ENCODE results near the gene SERP1. TPM values are rescaled to one million over a fixed set of nuclear protein-coding genes. Genes with fewer than 3 reads are reported as not detected.
"Not testable (repeated sequence)": the region's sequence is repeated elsewhere in the genome, so short reads cannot be mapped to it uniquely, and the experiment has no call there.

Gene SERP1
- total RNA-seq, 4 donors from 2014 or later: 155 to 282 (median 197) TPM

- intact Hi-C loops (cut with DNase I; ENCODE audit: low total_unique reads): loop anchor here (10.0 kb wide), 1 partner anchor 235 kb away; no protein-coding TSS in a partner anchor
Measured at GRCh38 chr3:150509780-150510179, 36.5 kb downstream of the SERP1 start.

GRCh38 chr3:150508401-150508800, 37.9 kb downstream of the SERP1 start:
- no peak for DNase-seq (ENCODE audit: low spot score in 2 of 2)
- intact Hi-C loops (cut with DNase I; ENCODE audit: low total_unique reads): loop anchor here (10.0 kb wide), 1 partner anchor 234 kb away; no protein-coding TSS in a partner anchor
- no peak overlapping the region for H3K4me3 ChIP-seq (ENCODE audit: low read depth, poor library complexity, severe bottlenecking)
- TF ChIP-seq POLR2A (IDR thresholded peaks at IDR 0.05): no peak
- TF ChIP-seq, protein P1, sequence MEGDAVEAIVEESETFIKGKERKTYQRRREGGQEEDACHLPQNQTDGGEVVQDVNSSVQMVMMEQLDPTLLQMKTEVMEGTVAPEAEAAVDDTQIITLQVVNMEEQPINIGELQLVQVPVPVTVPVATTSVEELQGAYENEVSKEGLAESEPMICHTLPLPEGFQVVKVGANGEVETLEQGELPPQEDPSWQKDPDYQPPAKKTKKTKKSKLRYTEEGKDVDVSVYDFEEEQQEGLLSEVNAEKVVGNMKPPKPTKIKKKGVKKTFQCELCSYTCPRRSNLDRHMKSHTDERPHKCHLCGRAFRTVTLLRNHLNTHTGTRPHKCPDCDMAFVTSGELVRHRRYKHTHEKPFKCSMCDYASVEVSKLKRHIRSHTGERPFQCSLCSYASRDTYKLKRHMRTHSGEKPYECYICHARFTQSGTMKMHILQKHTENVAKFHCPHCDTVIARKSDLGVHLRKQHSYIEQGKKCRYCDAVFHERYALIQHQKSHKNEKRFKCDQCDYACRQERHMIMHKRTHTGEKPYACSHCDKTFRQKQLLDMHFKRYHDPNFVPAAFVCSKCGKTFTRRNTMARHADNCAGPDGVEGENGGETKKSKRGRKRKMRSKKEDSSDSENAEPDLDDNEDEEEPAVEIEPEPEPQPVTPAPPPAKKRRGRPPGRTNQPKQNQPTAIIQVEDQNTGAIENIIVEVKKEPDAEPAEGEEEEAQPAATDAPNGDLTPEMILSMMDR (IDR thresholded peaks at IDR 0.05): no peak

More at GRCh38 chr3:150509780-150510179, 36.5 kb downstream of the SERP1 start:
- no peak for DNase-seq (ENCODE audit: low spot score in 2 of 2)
- H3K4me3 ChIP-seq (ENCODE audit: low read depth, poor library complexity, severe bottlenecking): no peak overlapping the region
- 95 to 98% methylated on average over 2 of the region's 2 CpGs for WGBS, 2 donors
- TF ChIP-seq, protein P1 (IDR thresholded peaks at IDR 0.05): no peak
- no peak for TF ChIP-seq POLR2A (IDR thresholded peaks at IDR 0.05)

DNA sequence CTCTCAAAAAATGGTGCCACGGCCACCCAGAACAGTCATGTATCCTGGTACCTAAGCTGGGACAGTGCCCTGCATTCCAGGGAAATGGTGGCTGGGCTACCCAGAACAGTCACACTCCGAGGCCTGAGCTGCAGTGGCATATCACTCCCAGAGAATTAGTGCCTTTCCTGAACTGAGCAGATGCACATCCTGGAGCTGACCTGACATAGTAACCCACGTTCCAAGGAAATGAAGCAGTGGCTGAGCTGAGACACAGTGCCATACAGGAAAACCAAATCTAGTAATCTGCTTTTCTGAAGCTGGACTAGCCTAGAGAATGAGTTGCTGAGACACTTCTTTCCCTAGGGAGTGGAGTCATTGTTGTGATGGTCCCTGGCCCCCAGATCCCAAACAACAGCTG, 41.8 kb downstream of the SERP1 start:
- intact Hi-C loops (cut with DNase I; ENCODE audit: low total_unique reads): loop anchor here (10.0 kb wide), 1 partner anchor 230 kb away; no protein-coding TSS in a partner anchor
- 79 to 90% methylated on average over 3 of the region's 3 CpGs for WGBS, 2 donors
- TF ChIP-seq POLR2A (IDR thresholded peaks at IDR 0.05): no peak
- TF ChIP-seq, protein P1 (IDR thresholded peaks at IDR 0.05): no peak

DNA sequence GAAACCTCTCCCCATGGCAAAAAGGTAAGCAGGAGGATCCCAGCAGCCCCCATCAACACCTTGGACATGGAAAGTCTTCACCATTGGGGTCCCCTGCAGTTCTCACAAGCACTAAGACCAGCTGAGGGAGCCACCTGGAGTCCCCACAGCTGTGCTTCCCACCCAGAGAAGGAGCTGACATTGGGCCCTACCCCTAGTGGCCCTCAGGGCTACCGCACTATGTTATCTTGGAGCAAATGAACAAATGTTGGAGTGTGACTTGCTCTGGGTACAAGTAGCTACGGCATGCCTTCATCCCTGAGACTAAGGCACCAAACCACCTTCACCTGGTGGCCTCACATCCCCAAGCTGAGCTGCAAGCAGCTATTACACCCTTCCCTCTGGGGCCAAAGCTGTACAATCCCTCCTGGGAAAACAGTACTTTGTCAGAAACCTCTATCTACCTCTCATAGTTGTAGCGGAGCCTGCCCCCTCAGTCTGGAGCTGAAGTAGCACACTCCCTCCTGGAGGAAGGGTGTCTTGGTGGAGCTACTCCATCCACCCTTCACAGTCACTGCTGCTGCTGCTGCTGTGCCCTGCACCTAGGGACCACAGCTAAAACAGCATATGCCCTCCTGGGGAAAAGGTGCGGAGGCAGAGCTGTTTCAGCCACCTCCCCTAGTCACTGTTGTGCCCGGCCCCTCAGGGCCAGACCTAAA, 42.7 kb downstream of the SERP1 start:
- no peak for DNase-seq (ENCODE audit: low spot score in 2 of 2)
- no peak for TF ChIP-seq POLR2A (IDR thresholded peaks at IDR 0.05)
- TF ChIP-seq, protein P1 (IDR thresholded peaks at IDR 0.05): no peak

More for the DNA sequence above, 41.8 kb downstream of the SERP1 start:
- no peak for DNase-seq (ENCODE audit: low spot score in 2 of 2)
- H3K4me3 ChIP-seq (ENCODE audit: low read depth, poor library complexity, severe bottlenecking): no peak overlapping the region

GRCh38 chr3:150500960-150501359, 45.3 kb downstream of the SERP1 start:
- H3K4me3 ChIP-seq (ENCODE audit: low read depth, poor library complexity, severe bottlenecking); DNase-seq (ENCODE audit: low spot score in 2 of 2): not testable (repeated sequence)
- intact Hi-C loops (cut with DNase I; ENCODE audit: low total_unique reads): loop anchor here (10.0 kb wide), 1 partner anchor 226 kb away; no protein-coding TSS in a partner anchor
- 95 to 100% methylated on average over 1 of the region's 1 CpG for WGBS, 2 donors

More for the DNA sequence above, 42.7 kb downstream of the SERP1 start:
- WGBS, 2 donors: 84 to 99% methylated on average over 5 of the region's 5 CpGs
- intact Hi-C loops (cut with DNase I; ENCODE audit: low total_unique reads): loop anchor here (10.0 kb wide), 1 partner anchor 229 kb away; no protein-coding TSS in a partner anchor
- H3K4me3 ChIP-seq (ENCODE audit: low read depth, poor library complexity, severe bottlenecking): no peak overlapping the region

DNA sequence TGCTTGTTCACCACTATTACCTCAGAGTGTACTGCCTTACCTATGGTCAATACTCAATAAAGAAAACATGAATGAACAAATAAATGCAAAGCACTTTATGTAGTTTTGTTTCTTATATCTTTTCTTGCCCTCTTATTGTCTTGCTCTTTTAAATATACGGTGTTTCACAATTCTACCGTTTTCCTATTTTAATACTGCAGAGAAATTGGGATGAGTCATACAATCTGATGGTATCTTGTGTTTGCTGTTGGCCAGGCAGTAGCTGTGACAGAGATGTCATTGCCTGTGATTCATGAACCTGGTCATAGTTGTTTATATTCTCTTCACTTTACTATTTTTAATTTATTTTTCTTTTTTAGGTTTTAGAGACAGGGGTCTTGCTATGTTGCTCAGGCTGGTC, 48.3 kb downstream of the SERP1 start:
- 34 to 39% methylated on average over 2 of the region's 2 CpGs for WGBS, 2 donors
- no peak overlapping the region for H3K4me3 ChIP-seq (ENCODE audit: low read depth, poor library complexity, severe bottlenecking)
- intact Hi-C loops (cut with DNase I; ENCODE audit: low total_unique reads): loop anchor here (5.0 to 10.0 kb wide), 3 partner anchors 83 to 526 kb away; partner anchors contain the start of gene PFN2
- TF ChIP-seq POLR2A (IDR thresholded peaks at IDR 0.05): no peak
- TF ChIP-seq, protein P1 (IDR thresholded peaks at IDR 0.05): no peak
- DNase-seq (ENCODE audit: low spot score in 2 of 2): no peak

Data from lower leg skin (tissue), 4 donors.